Neural cell (in vitro differentiated cells): ENCODE data around the gene CREB3L4. TPM values are rescaled to one million over a fixed set of nuclear protein-coding genes. Genes with fewer than 3 reads are reported as not detected.
A peak's percentile ranks its signal among the peaks of the same experiment; 100 is the strongest.

Experiments
- H2AFZ ChIP-seq: fragments of 200-600, 300-800 bp; sonication (generic), shearing (Covaris generic); 2 replicates; pipeline ENCODE4 v1.6.0; 2014; ENCODE audit warnings: low read depth, mild to moderate bottlenecking, antibody characterized with exemption, low read length, moderate library complexity
- H3F3A ChIP-seq: fragments of 200-600 bp; shearing (Covaris generic); 2 replicates; pipeline ENCODE4 v1.6.1; 2016; ENCODE audit warnings: mild to moderate bottlenecking, moderate library complexity, mixed read lengths, antibody characterized with exemption, low read length; ENCODE audit not compliant: insufficient read depth, poor library complexity, severe bottlenecking
- H3K27ac ChIP-seq: fragments of 200-600, 300-800 bp; sonication (generic), shearing (Covaris generic); 2 replicates; pipeline ENCODE4 v1.5.1; 2014; ENCODE audit warnings: mild to moderate bottlenecking, low read length, moderate library complexity
- H3K27me3 ChIP-seq: fragments of 300-800, 200-600 bp; sonication (generic), shearing (Covaris generic); 2 replicates; pipeline ENCODE4 v1.6.0; 2014; ENCODE audit warnings: mild to moderate bottlenecking, low read depth, low read length, moderate library complexity; ENCODE audit not compliant: insufficient read depth
- H3K36me3 ChIP-seq: fragments of 300-800, 200-600 bp; sonication (generic), shearing (Covaris generic); 2 replicates; pipeline ENCODE4 v1.5.1; 2014; ENCODE audit warnings: mild to moderate bottlenecking, antibody characterized with exemption, low read length, moderate library complexity; ENCODE audit not compliant: insufficient read depth
- H3K4me2 ChIP-seq: fragments of 300-800, 200-600 bp; sonication (generic), shearing (Covaris generic); 2 replicates; pipeline ENCODE4 v1.6.0; 2014; ENCODE audit warnings: mild to moderate bottlenecking, low read length
- H3K4me3 ChIP-seq: fragments of 300-800, 200-600 bp; sonication (generic), shearing (Covaris generic); 2 replicates; pipeline ENCODE4 v1.5.1; 2014; ENCODE audit warnings: mild to moderate bottlenecking, low read length, moderate library complexity
- H3K79me2 ChIP-seq: fragments of 200-600 bp; shearing (Covaris generic); replicated peaks from 2 replicates; pipeline ENCODE4 v1.6.0; 2014; ENCODE audit warnings: mild to moderate bottlenecking, low read length, moderate library complexity; ENCODE audit not compliant: insufficient read depth
- H3K9ac ChIP-seq: fragments of 300-800, 200-600 bp; sonication (generic), shearing (Covaris generic); 2 replicates; pipeline ENCODE4 v1.6.1; 2016; ENCODE audit warnings: mild to moderate bottlenecking, low read length, mixed read lengths
- H3K9me2 ChIP-seq: fragments of 200-600 bp; shearing (Covaris generic); 2 replicates; pipeline ENCODE4 v1.6.1; 2016; ENCODE audit warnings: mild to moderate bottlenecking, low read length, mixed read lengths; ENCODE audit not compliant: insufficient read depth
- H3K9me3 ChIP-seq: fragments of 200-600, 300-800 bp; sonication (generic), shearing (Covaris generic); 2 replicates; pipeline ENCODE4 v1.6.1; 2016; ENCODE audit warnings: mild to moderate bottlenecking, mixed run types, low read length, moderate library complexity, mixed read lengths
- H4K20me1 ChIP-seq: fragments of 200-600 bp; shearing (Covaris generic); 2 replicates; pipeline ENCODE4 v1.6.1; 2016; ENCODE audit warnings: mild to moderate bottlenecking, mixed run types; ENCODE audit not compliant: insufficient read depth
- CTCF ChIP-seq: fragments of 450-650 bp; IDR thresholded peaks from 2 replicates; pipeline ENCODE4 v1.5.1; 2014; ENCODE audit warnings: antibody characterized with exemption, mild to moderate bottlenecking, moderate library complexity; ENCODE audit not compliant: poor library complexity, severe bottlenecking
- EP300 ChIP-seq: fragments of 450-650 bp; conservative IDR thresholded peaks from 2 replicates; pipeline ENCODE4 v1.6.1; 2014; ENCODE audit warnings: antibody characterized with exemption, mild to moderate bottlenecking, moderate library complexity; ENCODE audit not compliant: poor library complexity, severe bottlenecking
- EZH2 ChIP-seq: fragments of 200-600, 300-800 bp; shearing (Covaris generic), sonication (generic); IDR thresholded peaks from 2 replicates; pipeline ENCODE4 v1.6.1; 2014; ENCODE audit warnings: antibody characterized with exemption, low read length, borderline replicate concordance, mild to moderate bottlenecking; ENCODE audit not compliant: insufficient read depth, poor library complexity, severe bottlenecking
- MXI1 ChIP-seq: fragments of 450-650 bp; conservative IDR thresholded peaks from 2 replicates; pipeline ENCODE4 v1.6.1; 2014; ENCODE audit warnings: antibody characterized with exemption, mild to moderate bottlenecking; ENCODE audit not compliant: poor library complexity, severe bottlenecking
- POLR2AphosphoS5 ChIP-seq: IDR thresholded peaks from 2 replicates; pipeline ENCODE4 v1.6.1; 2012
- RAD21 ChIP-seq: fragments of 450-650 bp; conservative IDR thresholded peaks from 2 replicates; pipeline ENCODE4 v1.6.1; 2014; ENCODE audit warnings: antibody characterized with exemption, mild to moderate bottlenecking, moderate library complexity
- REST ChIP-seq: IDR thresholded peaks from 2 replicates; pipeline ENCODE4 v1.6.1; 2012; ENCODE audit warnings: borderline replicate concordance
- SMC3 ChIP-seq: fragments of 450-650 bp; conservative IDR thresholded peaks from 2 replicates; pipeline ENCODE4 v1.6.1; 2014; ENCODE audit warnings: antibody characterized with exemption, mild to moderate bottlenecking, moderate library complexity; ENCODE audit not compliant: poor library complexity
- TAF1 ChIP-seq: IDR thresholded peaks from 2 replicates; pipeline ENCODE4 v1.6.1; 2012; ENCODE audit warnings: low read depth
- polyA minus RNA-seq: library from RNA; depleted of rRNA, polyadenylated mRNA; stranded (reverse); fragments of >200 nt; gene quantifications from 2 replicates; pipeline ENCODE4 v1.2.3, GENCODE V29; 2014
- polyA plus RNA-seq: library from polyadenylated mRNA; depleted of rRNA; stranded (reverse); fragments of >200 nt; gene quantifications from 2 replicates; pipeline ENCODE4 v1.2.3, GENCODE V29; 2014

CREB3L4 gene
- polyA plus RNA-seq (12.4 and 18.0 TPM in 2 replicates), polyA minus RNA-seq (10.0 and 10.2 TPM in 2 replicates)

GRCh38 chr1:153967107-153967999 is at the start of gene CREB3L4:
Gene CREB3L4 (plus strand): TSS chr1:153967902. CDS start chr1:153968526, 624 bp downstream.
- no peak for TF ChIP-seq EZH2
- TF ChIP-seq REST, result peak; percentile 73
- peak; percentile 8 for TF ChIP-seq RAD21
- peak; percentile 12 for TF ChIP-seq TAF1
- TF ChIP-seq CTCF, result peak; percentile 77
- TF ChIP-seq SMC3, result no peak
- peak; percentile 75 for TF ChIP-seq POLR2AphosphoS5
- peak; percentile 97 for TF ChIP-seq MXI1
- TF ChIP-seq EP300, result peak; percentile 29
- Histone ChIP-seq H3K79me2 (peaks cover 16% of the 10 kb centered on the region), H4K20me1 (no peaks in the 10 kb centered on the region), H3K4me3 (peak within 1 kb of the TSS; percentile 91), H3K27ac (peak within 1 kb of the TSS; percentile 83), H3K9me2 (no peaks in the 10 kb centered on the region), H3F3A (peaks cover 4% of the 10 kb centered on the region), H2AFZ (peak within 1 kb of the TSS; percentile 59), H3K4me2 (peak within 1 kb of the TSS; percentile 69), H3K9ac (peak within 1 kb of the TSS; percentile 69), H3K36me3 (no peaks in the 10 kb centered on the region), H3K27me3 (no peaks in the 10 kb centered on the region), H3K9me3 (no peaks in the 10 kb centered on the region)

- no peaks in the 10 kb centered on the region for H3K9me3 ChIP-seq
- no peak overlapping the region for H3K27ac ChIP-seq
- no peak for TF ChIP-seq REST
- peak; percentile 24 for TF ChIP-seq SMC3
- no peak for TF ChIP-seq TAF1
- TF ChIP-seq RAD21, result peak; percentile 18
- TF ChIP-seq POLR2AphosphoS5, result no peak
- no peak for TF ChIP-seq EP300
- TF ChIP-seq EZH2, result no peak
- TF ChIP-seq MXI1, result no peak
- TF ChIP-seq CTCF, result peak; percentile 35
- H3K36me3 ChIP-seq, result no peaks in the 10 kb centered on the region
- peak overlapping the region; percentile 38 for H3K9ac ChIP-seq
- peaks cover 69% of the 10 kb centered on the region for H3K79me2 ChIP-seq
- H3F3A ChIP-seq, result peaks cover 4% of the 10 kb centered on the region
- H3K9me2 ChIP-seq, result no peaks in the 10 kb centered on the region
- no peaks in the 10 kb centered on the region for H3K27me3 ChIP-seq
- peak overlapping the region; percentile 92 for H3K4me2 ChIP-seq
- peaks cover 20% of the 10 kb centered on the region for H4K20me1 ChIP-seq
- no peak overlapping the region for H2AFZ ChIP-seq
- H3K4me3 ChIP-seq, result peak overlapping the region; percentile 83
These were observed 47.5 kb upstream of the CREB3L4 start for GRCh38 chr1:153919876-153920852.
